ENCODE data around the gene CAPN2.

GRCh38 chr1:223729906-223730305 is 17.6 kb downstream of the CAPN2 start:
- TF ChIP-seq POLR2A (IDR thresholded peaks at IDR 0.05; ENCODE audit: low read length) = no peak
- no peak for TF ChIP-seq GATA1 (IDR thresholded peaks at IDR 0.05; ENCODE audit: low read depth, low read length)
